Glutamatergic neuron (in vitro differentiated cells): ENCODE measurements around the gene PGAP6. TPM values are rescaled to one million over a fixed set of nuclear protein-coding genes. Genes with fewer than 3 reads are reported as not detected.

Experiments
- DNase-seq: peaks from one replicate; pipeline ENCODE4 v3.0.0; 2022
- H3K27ac Mint-ChIP-seq: one replicate; pipeline ENCODE4 v1.8.0; 2020; ENCODE audit warnings: mild to moderate bottlenecking, mixed read lengths, inconsistent platforms; ENCODE audit not compliant: unreplicated experiment
- H3K27me3 Mint-ChIP-seq: one replicate; pipeline ENCODE4 v1.8.0; 2020; ENCODE audit warnings: mild to moderate bottlenecking, moderate library complexity, mixed read lengths, inconsistent platforms; ENCODE audit not compliant: unreplicated experiment
- H3K36me3 Mint-ChIP-seq: one replicate; pipeline ENCODE4 v1.8.0; 2020; ENCODE audit warnings: mild to moderate bottlenecking, mixed read lengths, inconsistent platforms; ENCODE audit not compliant: unreplicated experiment
- H3K4me1 Mint-ChIP-seq: one replicate; pipeline ENCODE4 v1.8.0; 2020; ENCODE audit warnings: mild to moderate bottlenecking, low read depth, mixed read lengths, inconsistent platforms; ENCODE audit not compliant: unreplicated experiment
- H3K4me3 Mint-ChIP-seq: one replicate; pipeline ENCODE4 v1.8.0; 2020; ENCODE audit warnings: mild to moderate bottlenecking, mixed read lengths, inconsistent platforms; ENCODE audit not compliant: unreplicated experiment
- H3K9me3 Mint-ChIP-seq: one replicate; pipeline ENCODE4 v1.8.0; 2020; ENCODE audit warnings: mild to moderate bottlenecking, moderate library complexity, mixed read lengths, inconsistent platforms; ENCODE audit not compliant: unreplicated experiment
- CTCF ChIP-seq: fragments of 200-600 bp; sonication (generic); IDR thresholded peaks from one replicate; pipeline ENCODE4 v1.5.0; 2021; ENCODE audit not compliant: partially characterized antibody, unreplicated experiment
- total RNA-seq: library from RNA; stranded (reverse); fragmentation: NEBNext Ultra II Directional; extraction: Animal tissue kit (Norgen Biotek cat#: 25700); gene quantifications from one replicate; pipeline ENCODE4 v1.2.1, GENCODE V29; 2021; ENCODE audit not compliant: unreplicated experiment

The PGAP6 gene
- total RNA-seq, 1 donor from 2014 or later = 54.5 TPM

DNA sequence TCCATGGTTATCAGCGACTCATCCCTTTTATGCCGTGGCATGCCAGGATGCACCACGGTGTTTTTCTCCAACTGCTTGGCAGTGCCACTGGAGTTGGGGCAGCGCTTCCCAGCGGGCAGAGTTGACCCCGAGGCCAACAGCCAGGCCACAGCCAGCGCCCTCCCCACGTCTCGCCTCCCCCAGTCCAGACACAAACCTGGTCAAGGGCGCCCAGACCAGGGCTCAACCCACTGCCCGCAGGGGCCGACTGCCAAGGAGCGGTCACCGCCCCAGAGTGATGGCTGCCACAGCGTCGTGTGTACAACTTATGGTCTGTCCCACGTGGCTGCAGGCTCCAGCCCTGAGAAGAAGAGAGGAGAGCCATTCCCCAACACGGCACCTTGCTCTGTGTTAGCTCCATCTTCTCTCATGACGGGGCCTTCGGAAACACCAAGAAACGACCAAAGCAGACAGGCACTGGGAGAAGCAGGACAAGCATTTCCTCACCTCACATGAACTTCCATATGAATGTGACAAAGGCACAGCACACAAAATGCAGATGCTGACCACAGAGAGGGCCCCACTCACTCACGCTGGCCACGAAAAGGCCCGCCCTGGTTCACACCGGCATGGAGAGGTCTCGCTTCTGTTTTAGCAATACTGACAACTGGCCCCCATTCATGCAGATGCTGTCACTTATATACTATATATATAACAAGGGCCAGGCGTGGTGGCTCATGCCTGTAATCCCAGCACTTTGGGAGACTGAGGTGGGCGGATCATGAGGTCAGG is 56.2 kb downstream of the PGAP6 start:
- Mint-ChIP-seq H3K27ac (no peak overlapping the region), H3K4me1 (peaks cover 1% of the 10 kb centered on the region), H3K27me3 (peaks cover 2% of the 10 kb centered on the region), H3K36me3 (no peaks in the 10 kb centered on the region), H3K4me3 (no peak overlapping the region), H3K9me3 (no peaks in the 10 kb centered on the region)
- TF ChIP-seq CTCF = no peak
- DNase-seq = no peak

DNA sequence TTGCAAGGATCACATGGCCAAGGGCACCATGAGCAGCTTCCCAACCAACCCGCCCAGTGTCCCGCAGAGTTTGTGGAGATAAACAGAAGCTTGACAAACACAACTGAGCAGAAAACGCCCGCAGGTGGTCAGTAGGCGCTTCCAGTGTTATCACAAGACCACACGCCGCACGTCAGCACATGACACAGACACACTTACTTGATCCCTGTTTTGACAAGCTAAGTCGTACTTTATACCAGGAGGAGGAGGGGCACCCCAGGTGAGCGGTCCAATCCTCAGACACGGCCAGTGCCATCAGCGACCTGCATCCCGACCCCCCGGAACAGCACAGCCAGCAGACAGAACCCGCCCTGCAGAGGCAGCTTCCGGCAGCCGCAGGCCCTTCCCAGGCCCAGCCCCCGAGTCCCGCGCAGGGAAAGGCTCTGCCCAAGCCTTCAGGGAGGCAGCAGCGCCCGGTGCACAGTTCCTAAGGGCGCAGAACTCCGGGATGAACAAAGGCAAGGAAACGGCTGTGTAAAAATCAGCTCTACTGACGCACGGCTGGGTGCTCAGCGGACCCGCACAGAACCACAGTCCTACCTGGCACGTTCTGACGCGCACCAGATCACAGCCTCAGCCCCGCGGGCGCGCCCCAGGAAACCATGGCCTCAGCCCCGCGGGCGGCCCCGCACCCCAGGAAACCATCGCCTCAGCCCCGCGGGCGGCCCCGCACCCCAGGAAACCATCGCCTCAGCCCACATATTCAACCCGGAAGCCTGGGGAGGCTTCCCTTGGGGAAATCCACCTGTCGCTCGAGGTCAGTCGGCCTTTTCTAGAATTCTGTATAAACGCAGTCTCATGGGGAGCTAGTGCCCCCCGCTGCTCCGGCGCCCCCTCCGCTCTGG is 57.1 kb downstream of the PGAP6 start:
- H3K4me3 Mint-ChIP-seq = no peak overlapping the region
- H3K9me3 Mint-ChIP-seq = no peaks in the 10 kb centered on the region
- DNase-seq = no peak
- peaks cover 2% of the 10 kb centered on the region for H3K27me3 Mint-ChIP-seq
- TF ChIP-seq CTCF = no peak
- H3K27ac Mint-ChIP-seq = no peak overlapping the region
- H3K4me1 Mint-ChIP-seq = no peaks in the 10 kb centered on the region
- no peaks in the 10 kb centered on the region for H3K36me3 Mint-ChIP-seq

GRCh38 chr16:324201-324450 is 57.7 kb downstream of the PGAP6 start:
- Mint-ChIP-seq H3K27ac (no peak overlapping the region), H3K36me3 (no peaks in the 10 kb centered on the region), H3K4me3 (no peak overlapping the region), H3K27me3 (peaks cover 2% of the 10 kb centered on the region), H3K4me1 (no peaks in the 10 kb centered on the region), H3K9me3 (no peaks in the 10 kb centered on the region)
- no peak for TF ChIP-seq CTCF
- DNase-seq = no peak

GRCh38 chr16:322476-323143 is 59.2 kb downstream of the PGAP6 start:
- H3K27me3 Mint-ChIP-seq = peaks cover 2% of the 10 kb centered on the region
- DNase-seq = no peak
- H3K27ac Mint-ChIP-seq = no peak overlapping the region
- H3K36me3 Mint-ChIP-seq = no peaks in the 10 kb centered on the region
- H3K4me1 Mint-ChIP-seq = no peaks in the 10 kb centered on the region
- H3K4me3 Mint-ChIP-seq = no peak overlapping the region
- H3K9me3 Mint-ChIP-seq = no peaks in the 10 kb centered on the region
- TF ChIP-seq CTCF = no peak
